ENCODE results near the gene RTN4RL1.
"Not testable (repeated sequence)": the region's sequence is repeated elsewhere in the genome, so short reads cannot be mapped to it uniquely, and the experiment has no call there.

The RTN4RL1 gene

GRCh38 chr17:1896243-1897104 is 128.7 kb downstream of the RTN4RL1 start:
- no peak for DNase-seq (ENCODE audit: low read depth, low spot score)

GRCh38 chr17:1895479-1895878 is 129.7 kb downstream of the RTN4RL1 start:
- not testable (repeated sequence) for DNase-seq (ENCODE audit: low read depth, low spot score)

DNA sequence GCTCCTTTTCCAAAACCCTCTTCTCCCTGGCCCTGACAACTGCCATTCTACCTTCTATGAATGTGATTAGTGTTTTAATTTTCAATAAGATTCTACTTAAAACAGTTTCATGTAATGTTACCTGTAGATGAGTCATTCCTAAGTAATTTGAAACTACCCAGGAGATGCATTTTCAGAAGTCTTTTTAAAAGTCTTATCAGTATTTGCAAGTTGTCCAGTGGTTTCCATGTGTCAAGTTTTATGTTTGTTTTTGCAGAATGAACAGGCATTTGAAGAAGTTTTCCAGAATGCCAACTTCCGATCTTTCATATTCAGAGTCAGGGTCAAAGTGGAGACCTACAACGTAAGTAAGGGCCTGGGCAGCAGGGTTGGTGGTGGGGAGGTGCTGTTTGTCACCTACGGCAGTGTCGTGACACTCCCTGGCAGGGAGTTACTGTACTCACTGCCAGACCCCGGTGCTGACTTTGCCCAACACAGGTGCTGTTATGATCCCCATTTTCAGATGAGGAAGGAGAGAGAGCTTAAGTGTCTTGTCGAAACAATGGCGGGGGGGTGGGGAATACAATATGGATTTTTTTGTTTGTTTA is 130.3 kb downstream of the RTN4RL1 start:
- DNase-seq (ENCODE audit: low read depth, low spot score): no peak

DNA sequence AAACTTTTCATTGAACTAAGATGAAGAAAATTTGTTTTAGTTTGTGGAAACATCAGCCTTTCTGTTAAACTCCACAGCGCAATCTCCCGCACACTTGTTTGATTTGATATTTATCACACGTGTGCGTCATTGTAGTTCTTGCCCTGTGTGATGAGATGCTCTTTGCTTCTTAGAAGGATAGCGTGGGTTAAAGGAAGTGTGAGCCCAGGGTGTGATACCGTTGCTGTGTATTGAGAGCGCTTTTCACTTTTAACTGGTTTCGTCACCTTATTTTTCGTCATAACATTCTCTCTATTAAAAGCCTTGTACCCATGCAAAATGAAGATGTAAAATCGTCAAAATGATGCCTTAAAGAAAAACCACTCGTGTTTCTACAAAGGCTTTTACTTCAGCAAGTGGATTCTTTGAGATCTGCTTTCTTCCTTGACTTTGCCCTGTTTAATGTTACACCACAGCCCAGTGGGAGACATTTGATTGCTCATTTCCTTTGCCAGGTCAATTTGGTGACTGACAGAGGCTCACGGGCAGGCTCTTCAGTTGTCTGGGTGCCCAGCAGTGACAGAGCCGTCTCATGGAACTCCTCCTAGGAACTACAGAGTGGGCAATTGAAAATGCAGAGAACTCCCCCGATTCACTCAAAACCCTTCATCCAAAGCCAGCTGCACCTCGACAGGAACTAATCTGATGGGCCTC is 134.2 kb downstream of the RTN4RL1 start:
- DNase-seq (ENCODE audit: low read depth, low spot score): no peak

- no peak for DNase-seq (ENCODE audit: low read depth, low spot score)
Measured at GRCh38 chr17:1888741-1889140, 136.4 kb downstream of the RTN4RL1 start.

All from astrocyte of the hippocampus (primary cell).